ENCODE results near the gene FCRL5.

FCRL5 gene

GRCh38 chr1:157523774-157524493 lies 28.4 kb downstream of the FCRL5 start:
- no peak for DNase-seq

DNA sequence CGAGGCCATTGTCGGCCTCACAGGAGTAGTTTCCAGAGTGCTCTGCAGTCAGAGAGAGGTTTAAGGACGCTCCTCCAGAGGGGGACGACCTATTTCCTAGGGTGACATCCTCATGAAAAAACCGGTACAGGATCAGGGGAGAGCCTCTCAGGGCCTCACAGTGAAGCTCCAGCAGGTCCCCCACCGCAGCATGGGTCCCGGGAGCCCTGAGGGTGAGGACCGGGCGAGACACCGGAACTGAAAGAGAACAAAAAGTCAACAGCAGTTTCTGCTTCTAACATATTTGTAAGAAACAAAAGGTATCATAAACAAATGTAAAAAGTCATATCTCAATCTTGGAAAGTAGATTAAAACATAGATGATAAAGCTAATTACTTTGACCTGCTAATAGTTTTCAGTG lies 31.3 kb downstream of the FCRL5 start:
- no peak for DNase-seq

GRCh38 chr1:157520386-157520935 lies 31.9 kb downstream of the FCRL5 start:
- no peak for DNase-seq

- no peak for DNase-seq
These were observed 32.9 kb downstream of the FCRL5 start for GRCh38 chr1:157519451-157519850.

- no peak for DNase-seq
These were observed 35.3 kb downstream of the FCRL5 start for GRCh38 chr1:157517016-157517415.

- no peak for DNase-seq
These were observed 36.6 kb downstream of the FCRL5 start for GRCh38 chr1:157515709-157516108.

DNA sequence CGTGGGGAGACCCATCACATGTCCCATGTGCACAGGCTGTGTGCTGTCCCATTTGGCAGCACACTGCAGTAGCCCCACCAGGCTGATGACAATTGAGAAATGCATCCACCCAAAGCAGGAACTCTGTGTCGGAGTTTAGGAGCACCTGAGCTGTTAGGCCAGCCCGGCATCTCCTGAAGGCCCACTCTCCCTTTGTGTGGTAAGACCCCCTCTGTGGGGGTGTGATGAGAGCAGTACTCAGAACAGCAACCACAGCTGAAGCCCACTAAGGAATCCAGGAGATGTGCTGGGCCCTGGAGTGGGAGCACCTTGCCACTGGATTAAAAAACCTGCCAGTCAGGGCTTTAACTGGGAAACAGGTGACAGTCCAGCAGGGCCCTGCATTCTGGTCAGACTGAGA lies 37.2 kb downstream of the FCRL5 start:
- no peak for DNase-seq

GRCh38 chr1:157512036-157512969 lies 40.0 kb downstream of the FCRL5 start:
- no peak for DNase-seq

- DNase-seq: no peak
These were observed 42.6 kb downstream of the FCRL5 start for GRCh38 chr1:157509546-157510232.

- DNase-seq: peak; percentile 71
These were observed 46.6 kb downstream of the FCRL5 start for GRCh38 chr1:157505481-157506272.

DNA sequence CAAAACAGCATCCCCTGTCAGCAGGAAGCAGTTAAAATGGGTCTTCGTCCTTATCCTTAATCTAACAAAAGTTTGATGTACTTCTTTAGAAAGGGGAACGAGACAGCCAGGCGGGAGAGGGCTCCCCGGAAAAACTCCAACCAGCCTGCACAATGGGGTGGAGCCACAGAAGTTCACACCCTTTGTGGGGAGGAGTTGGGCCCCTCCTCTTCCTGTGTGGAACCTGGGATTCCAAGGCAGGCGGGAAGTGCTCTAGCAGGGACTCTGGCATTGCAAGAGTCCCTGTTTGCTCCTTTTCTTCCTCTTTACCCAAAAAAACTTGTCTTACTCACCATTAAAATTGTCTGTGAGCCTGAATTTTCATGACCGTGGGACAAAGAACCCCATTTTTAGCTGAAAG lies 47.7 kb downstream of the FCRL5 start:
- no peak for DNase-seq

DNA sequence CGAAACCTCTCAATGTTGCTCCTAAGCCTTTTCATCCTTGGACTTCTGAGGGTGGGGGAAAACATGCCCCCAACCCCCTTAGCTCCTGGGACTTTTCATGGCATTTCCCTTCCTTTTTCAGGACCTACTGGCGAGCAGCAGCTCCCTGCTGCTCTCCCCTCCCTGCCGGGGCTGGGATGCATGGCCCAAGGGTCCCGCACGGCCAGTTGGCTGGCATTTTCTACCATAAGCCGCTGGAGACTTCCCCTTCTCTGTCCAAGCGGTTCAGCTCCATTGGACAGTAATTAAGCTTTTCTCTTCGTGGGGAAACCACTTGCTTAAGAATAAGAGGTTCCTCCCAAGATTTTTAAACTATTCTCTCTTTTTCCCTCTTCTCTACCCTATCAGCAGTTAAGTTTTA lies 52.8 kb downstream of the FCRL5 start:
- DNase-seq: no peak

DNA sequence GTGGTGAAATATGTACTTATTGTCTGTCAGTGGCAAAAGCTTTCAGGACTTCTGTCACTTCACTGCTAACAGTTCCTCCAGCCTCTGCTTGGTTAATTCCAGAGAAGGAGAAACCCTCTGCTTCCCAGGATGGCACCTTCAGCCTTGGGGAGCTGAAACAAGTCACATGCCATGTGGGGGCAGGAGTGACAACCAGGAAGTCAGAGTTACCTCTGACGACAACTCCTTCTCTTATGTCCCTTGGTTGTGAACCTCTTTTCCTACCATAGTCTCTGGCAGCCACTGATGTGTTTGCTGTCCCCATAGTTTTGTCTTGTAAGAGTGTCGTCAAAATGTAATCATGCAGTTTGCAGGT lies 53.6 kb downstream of the FCRL5 start:
- DNase-seq: no peak

DNA sequence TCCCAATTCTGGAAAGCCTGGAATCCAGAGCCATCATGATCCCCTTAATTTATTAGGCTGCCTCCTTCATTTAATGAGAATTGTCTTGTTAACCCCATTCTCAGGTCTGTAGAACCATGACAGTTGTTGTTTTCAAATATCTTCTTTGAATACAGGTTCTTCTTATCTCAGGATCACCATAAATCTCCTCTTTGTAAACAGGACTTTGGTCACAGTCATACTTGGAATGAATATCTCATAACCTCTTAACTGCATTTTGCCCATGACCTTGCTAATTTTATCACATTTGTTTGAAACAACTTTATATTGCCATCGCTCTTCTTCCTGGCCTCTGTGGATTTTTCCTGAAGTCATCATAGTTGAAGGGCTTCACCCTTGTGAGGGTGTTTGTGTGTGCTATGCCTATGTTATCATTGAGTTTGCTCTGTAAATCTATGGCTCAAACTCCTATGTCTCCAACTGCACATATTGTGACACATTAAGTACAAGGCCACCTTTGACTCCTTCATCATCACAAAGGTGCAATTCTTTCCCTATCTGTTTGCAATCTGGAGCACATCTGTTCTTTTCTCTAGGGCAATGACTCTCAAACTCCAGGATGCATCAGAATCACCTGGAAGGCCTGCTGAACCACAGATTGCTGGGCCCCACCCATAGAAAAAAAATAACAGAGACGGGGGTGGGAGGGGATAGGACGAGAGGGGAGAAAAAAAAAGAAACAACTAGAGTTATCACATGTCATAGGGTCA lies 54.2 kb downstream of the FCRL5 start:
- no peak for DNase-seq

DNA sequence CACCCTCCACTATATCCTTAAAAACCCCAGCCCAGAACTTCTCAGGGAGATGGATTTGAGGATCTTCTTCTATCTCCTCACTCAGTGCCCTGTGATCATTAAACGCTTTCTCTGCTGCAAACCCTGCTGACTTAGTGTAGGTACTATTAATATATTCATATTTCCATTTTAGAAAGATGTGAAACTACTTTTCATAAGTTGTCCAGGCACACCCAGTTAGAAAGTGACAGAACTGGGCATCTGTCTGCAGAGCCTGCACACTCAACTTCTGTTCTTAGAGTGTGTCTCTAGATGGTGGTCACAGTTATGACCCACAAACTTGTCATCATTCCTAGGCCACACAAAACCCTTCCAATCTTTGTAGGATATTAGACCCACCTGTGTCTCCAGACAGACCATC lies 55.0 kb downstream of the FCRL5 start:
- DNase-seq: no peak

DNA sequence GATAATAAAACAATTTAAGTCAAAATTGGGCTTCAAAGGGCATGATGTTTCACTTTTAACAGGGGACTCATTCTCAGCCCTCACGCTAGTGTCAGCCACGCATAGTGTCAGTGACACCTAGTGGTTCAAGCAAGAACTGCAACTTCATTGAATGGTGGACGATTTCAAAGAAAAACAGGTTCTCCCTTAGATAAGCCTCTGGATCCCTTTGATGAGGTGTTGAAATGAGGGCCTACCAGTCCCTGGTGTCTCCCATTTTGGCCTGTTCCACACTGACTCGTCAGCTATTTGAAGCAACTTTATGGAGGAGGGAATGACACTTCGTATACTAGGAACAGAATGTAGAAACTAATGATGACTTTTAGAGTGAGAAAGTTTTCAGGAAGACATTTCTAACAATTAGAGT lies 56.2 kb downstream of the FCRL5 start:
- no peak for DNase-seq

DNA sequence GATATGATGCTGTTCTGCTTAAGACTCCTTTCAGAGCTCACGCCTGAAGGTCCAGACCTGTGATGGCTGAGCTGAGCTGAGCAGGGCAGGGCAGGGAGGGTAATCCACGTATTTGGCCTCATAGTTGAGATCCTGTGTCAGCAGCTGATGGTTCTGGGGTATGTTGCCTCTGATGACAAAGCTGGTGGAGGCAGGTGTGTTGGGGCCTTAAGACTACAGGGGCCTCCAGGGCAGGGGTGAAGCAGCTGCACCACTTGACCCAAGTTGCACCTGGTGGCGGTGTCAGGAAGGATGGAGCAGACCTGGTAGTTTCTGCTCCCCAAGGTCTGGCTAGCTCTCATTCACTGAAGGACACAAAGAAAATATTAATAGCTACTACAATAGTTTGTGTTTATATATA lies 57.0 kb downstream of the FCRL5 start:
- no peak for DNase-seq

DNA sequence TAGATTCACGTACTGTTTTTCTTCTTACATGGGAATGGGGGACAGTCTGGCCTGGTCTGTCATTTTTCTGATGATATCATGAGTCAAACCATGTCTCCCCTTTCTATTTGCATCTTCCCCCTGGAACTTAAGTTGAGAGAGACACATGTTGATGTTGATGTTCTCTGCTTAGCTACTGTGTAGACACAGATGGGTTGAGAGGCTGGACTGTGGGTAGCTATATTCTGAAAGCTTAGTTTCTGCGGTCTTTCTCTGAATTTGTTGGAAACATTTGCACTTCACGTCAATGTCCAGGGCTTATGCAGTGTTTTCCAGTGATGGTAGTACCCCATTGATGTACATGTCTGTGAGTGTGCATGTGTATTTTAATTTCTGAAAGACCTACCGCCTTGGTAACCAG lies 58.2 kb downstream of the FCRL5 start:
- DNase-seq: no peak

DNA sequence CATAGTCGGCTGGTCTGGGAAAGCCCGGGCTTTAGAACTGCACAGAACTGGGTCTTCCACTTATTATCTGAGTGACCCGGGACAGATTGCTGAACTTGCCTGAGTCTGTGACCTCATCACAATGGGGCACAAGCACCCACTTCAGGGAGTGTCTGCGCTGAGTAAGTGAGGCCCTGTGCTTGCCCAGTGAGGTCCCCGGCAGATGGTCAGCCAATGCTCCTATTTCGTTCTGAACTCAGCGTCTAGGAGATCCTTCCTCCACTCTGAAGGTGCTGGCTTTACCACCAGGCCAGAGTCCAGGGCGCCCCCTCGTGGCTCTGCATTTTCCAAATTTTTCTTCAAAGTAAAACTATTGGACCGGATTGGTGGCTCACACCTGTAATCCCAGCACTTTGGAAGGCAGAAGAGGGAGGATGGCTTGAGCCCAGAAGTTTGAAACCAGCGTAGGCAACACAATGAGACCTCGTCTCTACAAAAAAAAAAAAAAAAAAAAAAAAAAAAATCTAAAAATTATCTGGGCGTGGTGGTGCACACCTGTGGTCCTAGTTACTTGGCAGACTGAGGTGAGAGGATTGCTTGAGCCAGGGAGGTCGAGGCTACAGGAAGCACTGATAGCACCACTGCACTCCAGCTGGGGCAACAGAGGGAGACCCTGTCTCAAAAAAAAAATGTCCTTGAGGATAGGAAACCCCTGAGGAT lies 61.7 kb downstream of the FCRL5 start:
- DNase-seq: peak; percentile 72

DNA sequence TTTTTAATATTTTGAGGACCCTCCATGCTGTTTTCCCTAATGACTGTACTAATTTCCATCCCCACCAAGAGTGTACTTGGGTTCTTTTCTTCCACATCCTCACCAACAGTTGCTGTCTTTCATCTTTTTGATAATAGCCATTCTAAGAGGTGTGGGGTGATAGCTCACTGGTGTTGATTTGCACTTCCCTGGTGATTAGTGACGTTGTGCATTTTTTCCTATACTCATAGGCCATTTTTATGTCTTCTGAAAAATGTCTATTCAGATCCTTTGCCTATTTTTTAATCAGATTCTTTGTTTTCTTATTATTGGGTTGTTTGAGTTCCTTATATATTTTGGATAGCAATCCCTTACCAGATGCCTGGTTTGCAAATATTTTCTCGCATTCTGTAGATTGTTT lies 64.2 kb downstream of the FCRL5 start:
- DNase-seq: no peak

DNA sequence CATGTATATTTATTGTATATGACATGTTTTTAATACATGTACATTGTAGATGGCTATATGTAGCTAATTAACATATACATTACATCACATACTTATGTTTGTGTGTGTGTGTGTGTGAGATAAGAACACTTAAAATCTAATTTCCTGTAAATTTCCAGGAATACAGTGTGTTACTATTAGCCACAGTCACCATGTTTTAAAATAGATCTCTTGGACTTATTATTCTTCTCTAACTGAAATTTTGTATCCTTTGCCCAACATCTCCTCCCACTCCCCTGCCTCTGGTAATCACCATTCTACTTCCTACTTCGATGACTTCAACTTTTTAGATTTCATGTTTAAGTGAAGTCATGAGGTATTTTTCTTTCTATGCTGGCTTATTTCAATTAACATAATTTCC lies 64.8 kb downstream of the FCRL5 start:
- no peak for DNase-seq
